GM23248 (cell line): ENCODE data around the gene C3.

Source experiments
- EZH2 ChIP-seq: fragments of 200-600 bp; sonication (generic); IDR thresholded peaks from 2 replicates; pipeline ENCODE4 v1.6.1; 2018; ENCODE audit warnings: antibody characterized with exemption, mild to moderate bottlenecking; ENCODE audit not compliant: insufficient read depth, poor library complexity, severe bottlenecking
- EZH2phosphoT487 ChIP-seq: fragments of 200-600 bp; sonication (generic); IDR thresholded peaks from 2 replicates; pipeline ENCODE4 v1.6.1; 2018; ENCODE audit warnings: antibody characterized with exemption, moderate library complexity, mild to moderate bottlenecking, low read depth; ENCODE audit not compliant: insufficient read depth

- TF ChIP-seq EZH2 (no peak), EZH2phosphoT487 (no peak)
Observed at GRCh38 chr19:6692027-6692426, 28.4 kb downstream of the C3 start.
